ENCODE data around the gene PCYOX1L.

DNA sequence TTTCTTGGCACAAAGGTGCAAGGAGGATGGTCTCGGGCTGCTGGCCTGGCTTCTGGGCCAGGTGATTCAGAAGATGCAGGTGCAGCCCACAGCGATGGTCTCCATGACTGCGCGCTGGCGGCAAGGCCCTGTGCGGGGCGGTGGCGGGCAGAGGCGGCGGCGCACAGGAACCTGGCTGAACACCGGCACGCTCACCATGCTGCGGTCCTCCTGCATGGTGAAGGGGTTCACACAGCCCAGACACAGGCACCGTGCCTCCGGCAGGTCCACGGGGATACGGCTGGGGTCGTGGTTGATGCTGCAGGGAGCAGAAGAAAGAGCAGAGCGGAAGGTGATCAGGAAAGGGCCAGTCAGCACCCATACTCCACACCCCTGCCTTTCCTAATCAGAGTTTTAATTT lies 16.5 kb downstream of the PCYOX1L start:
- TF ChIP-seq POLR2A (IDR thresholded peaks at IDR 0.05) (no peak), EP300 (IDR thresholded peaks at IDR 0.05) (no peak), POLR2AphosphoS5 (IDR thresholded peaks at IDR 0.05) (no peak)
- TF ChIP-seq, protein P1, sequence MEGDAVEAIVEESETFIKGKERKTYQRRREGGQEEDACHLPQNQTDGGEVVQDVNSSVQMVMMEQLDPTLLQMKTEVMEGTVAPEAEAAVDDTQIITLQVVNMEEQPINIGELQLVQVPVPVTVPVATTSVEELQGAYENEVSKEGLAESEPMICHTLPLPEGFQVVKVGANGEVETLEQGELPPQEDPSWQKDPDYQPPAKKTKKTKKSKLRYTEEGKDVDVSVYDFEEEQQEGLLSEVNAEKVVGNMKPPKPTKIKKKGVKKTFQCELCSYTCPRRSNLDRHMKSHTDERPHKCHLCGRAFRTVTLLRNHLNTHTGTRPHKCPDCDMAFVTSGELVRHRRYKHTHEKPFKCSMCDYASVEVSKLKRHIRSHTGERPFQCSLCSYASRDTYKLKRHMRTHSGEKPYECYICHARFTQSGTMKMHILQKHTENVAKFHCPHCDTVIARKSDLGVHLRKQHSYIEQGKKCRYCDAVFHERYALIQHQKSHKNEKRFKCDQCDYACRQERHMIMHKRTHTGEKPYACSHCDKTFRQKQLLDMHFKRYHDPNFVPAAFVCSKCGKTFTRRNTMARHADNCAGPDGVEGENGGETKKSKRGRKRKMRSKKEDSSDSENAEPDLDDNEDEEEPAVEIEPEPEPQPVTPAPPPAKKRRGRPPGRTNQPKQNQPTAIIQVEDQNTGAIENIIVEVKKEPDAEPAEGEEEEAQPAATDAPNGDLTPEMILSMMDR (IDR thresholded peaks at IDR 0.05), result no peak

Measured in stomach (tissue), 4 donors.